Endothelial cell of umbilical vein (primary cell): Measurements from ENCODE around the gene GCM1. TPM values are rescaled to one million over a fixed set of nuclear protein-coding genes. Genes with fewer than 3 reads are reported as not detected.

Experiments
- BruUV-seq: library from RNA; stranded (reverse); fragments of 400-500 nt; replicated peaks from 2 replicates; lab custom pipeline; 2021; lab: Mats Ljungman, UMichigan
- CTCF ChIA-PET: fragments of 300-600, 350-600 bp; sonication (Branson Sonifier 250); formaldehyde crosslinking; loops from one replicate; lab custom pipeline; 2021; ENCODE audit warnings: antibody characterized with exemption, inconsistent platforms; lab: Charles Lee
- POLR2A ChIA-PET: fragments of 300-600, 350-600 bp; sonication (Branson Sonifier 250); formaldehyde crosslinking; loops from one replicate; lab custom pipeline; 2021; ENCODE audit warnings: antibody characterized with exemption, inconsistent platforms; lab: Charles Lee
- DNase-seq: peaks from one replicate; pipeline ENCODE4 v3.0.0-alpha.2; 2011; ENCODE audit warnings: low read depth, low spot score
- FAIRE-seq: peaks from 2 replicates; lab custom pipeline; 2011; peaks lifted over from hg19 to GRCh38; lab: Jason Lieb, UNC
- H2AFZ ChIP-seq: 2 replicates; pipeline ENCODE4 v1.6.0; 2012; ENCODE audit warnings: low read depth, low read length, control low read depth, inconsistent platforms
- H3K27ac ChIP-seq: 2 replicates; pipeline ENCODE4 v1.5.1; 2011; ENCODE audit warnings: low read depth, mild to moderate bottlenecking, control low read depth, low read length, moderate library complexity; ENCODE audit not compliant: insufficient read depth
- H3K27me3 ChIP-seq, 2 experiments: 2 replicates each; pipeline versions ENCODE4 v1.6.0 to v1.6.1; 2011; ENCODE audit warnings: low read length in 2 of 2, mixed read lengths in 1 of 2; ENCODE audit not compliant: control insufficient read depth in 2 of 2, insufficient read depth in 2 of 2
- H3K36me3 ChIP-seq, 2 experiments: 2 replicates in 1 of 2; 3 replicates in 1 of 2; pipeline ENCODE4 v1.5.1; 2011; ENCODE audit warnings: low read length in 2 of 2, mild to moderate bottlenecking in 1 of 2, moderate library complexity in 1 of 2; ENCODE audit not compliant: control insufficient read depth in 2 of 2, insufficient read depth in 2 of 2; ENCODE audit errors: extremely low read depth in 1 of 2
- H3K4me1 ChIP-seq: 3 replicates; pipeline ENCODE4 v1.5.1; 2011; ENCODE audit warnings: mild to moderate bottlenecking, low read length; ENCODE audit not compliant: control insufficient read depth, insufficient read depth; ENCODE audit errors: extremely low read depth
- H3K4me2 ChIP-seq: 2 replicates; pipeline ENCODE4 v1.6.1; 2011; ENCODE audit warnings: low read length, control low read depth, mixed read lengths; ENCODE audit not compliant: insufficient read depth
- H3K4me3 ChIP-seq, 3 experiments: fragments of 200-600 bp in 1 of 3; sonication (generic), shearing (Covaris generic) in 1 of 3; replicated peaks in 1 of 3; 2 replicates each; pipeline ENCODE4 v1.5.1; 2011 to 2016; ENCODE audit warnings: control low read depth in 3 of 3, low read length in 3 of 3, mild to moderate bottlenecking in 2 of 3, inconsistent platforms in 1 of 3, low read depth in 1 of 3, moderate library complexity in 1 of 3; ENCODE audit not compliant: insufficient read depth in 1 of 3
- H3K79me2 ChIP-seq: 2 replicates; pipeline ENCODE4 v1.6.0; 2012; ENCODE audit warnings: low read length, inconsistent platforms; ENCODE audit not compliant: control insufficient read depth, insufficient read depth
- H3K9ac ChIP-seq: replicated peaks from 2 replicates; pipeline ENCODE3; 2011; ENCODE audit warnings: low read length, control low read depth; ENCODE audit not compliant: insufficient read depth; ENCODE audit errors: extremely low read depth
- H3K9me1 ChIP-seq: replicated peaks from 3 replicates; pipeline ENCODE4 v1.6.0; 2011; ENCODE audit warnings: mild to moderate bottlenecking, low read length; ENCODE audit not compliant: control insufficient read depth, insufficient read depth; ENCODE audit errors: extremely low read depth
- H3K9me3 ChIP-seq: replicated peaks from 2 replicates; pipeline ENCODE4 v1.5.1; 2012; ENCODE audit warnings: low read length, inconsistent platforms; ENCODE audit not compliant: control insufficient read depth, insufficient read depth
- H4K20me1 ChIP-seq: replicated peaks from 2 replicates; pipeline ENCODE3; 2011; ENCODE audit warnings: mild to moderate bottlenecking, low read length; ENCODE audit not compliant: control insufficient read depth, insufficient read depth; ENCODE audit errors: extremely low read depth
- CTCF ChIP-seq, 2 donors: IDR thresholded peaks; 1 replicate in 1 of 2; 2 replicates in 1 of 2; pipeline ENCODE4 v1.5.1; 2011; ENCODE audit warnings: low read length in 2 of 2, mild to moderate bottlenecking in 2 of 2, moderate library complexity in 2 of 2, control low read depth in 1 of 2, inconsistent platforms in 1 of 2, low read depth in 1 of 2; ENCODE audit not compliant: insufficient read depth in 1 of 2; ENCODE audit errors: extremely low read depth in 1 of 2
- EZH2 ChIP-seq: IDR thresholded peaks from 2 replicates; pipeline ENCODE4 v1.6.1; 2012; ENCODE audit warnings: borderline replicate concordance, low read depth, mild to moderate bottlenecking, moderate library complexity, low read length, inconsistent platforms; ENCODE audit not compliant: severe bottlenecking
- FOS ChIP-seq: IDR thresholded peaks from 2 replicates; pipeline ENCODE4 v1.6.1; 2011; ENCODE audit warnings: mild to moderate bottlenecking, low read length, moderate library complexity, borderline replicate concordance; ENCODE audit not compliant: insufficient read depth
- JUN ChIP-seq: IDR thresholded peaks from 2 replicates; pipeline ENCODE4 v1.6.1; 2011; ENCODE audit warnings: borderline replicate concordance, low read depth; ENCODE audit not compliant: insufficient read length, insufficient read depth
- MAX ChIP-seq: IDR thresholded peaks from 2 replicates; pipeline ENCODE4 v1.6.1; 2011; ENCODE audit not compliant: insufficient read depth, insufficient read length
- POLR2AphosphoS5 ChIP-seq: IDR thresholded peaks from 2 replicates; pipeline ENCODE4 v1.6.1; 2012; ENCODE audit warnings: low read depth, mild to moderate bottlenecking, control low read depth, low read length, moderate library complexity; ENCODE audit not compliant: insufficient read depth
- dilution Hi-C: fragments of 300-500 bp; cut with MboI; formaldehyde crosslinking; loops from one replicate; pipeline ENCODE4 v1.15.0; 2019; ENCODE audit warnings: low sequenced_read_pairs; ENCODE audit not compliant: extremely low pct_ligation_motif_present
- intact Hi-C: fragments of 100-400 bp; cut with micrococcal nuclease; formaldehyde crosslinking; loops from one replicate; pipeline ENCODE4 v1.10.0; 2022
- polyA plus RNA-seq, 4 experiments: library from polyadenylated mRNA; depleted of rRNA in 3 of 4; stranded (reverse) in 3 of 4; unstranded in 1 of 4; fragments of >200 nt; gene quantifications; 2 replicates each; pipeline versions ENCODE4 v1.2.1 to v1.2.3, GENCODE V29; 2011 to 2012; ENCODE audit warnings: missing spikeins in 1 of 4
- total RNA-seq: library from RNA; stranded (reverse); gene quantifications from 2 replicates; pipeline ENCODE4 v1.2.3, GENCODE V29; 2021

The GCM1 gene
- total and polyA plus RNA-seq, 2 donors (not counting 3 experiments of a cell fraction or from before 2014, with no cell fraction given): not detected

DNA sequence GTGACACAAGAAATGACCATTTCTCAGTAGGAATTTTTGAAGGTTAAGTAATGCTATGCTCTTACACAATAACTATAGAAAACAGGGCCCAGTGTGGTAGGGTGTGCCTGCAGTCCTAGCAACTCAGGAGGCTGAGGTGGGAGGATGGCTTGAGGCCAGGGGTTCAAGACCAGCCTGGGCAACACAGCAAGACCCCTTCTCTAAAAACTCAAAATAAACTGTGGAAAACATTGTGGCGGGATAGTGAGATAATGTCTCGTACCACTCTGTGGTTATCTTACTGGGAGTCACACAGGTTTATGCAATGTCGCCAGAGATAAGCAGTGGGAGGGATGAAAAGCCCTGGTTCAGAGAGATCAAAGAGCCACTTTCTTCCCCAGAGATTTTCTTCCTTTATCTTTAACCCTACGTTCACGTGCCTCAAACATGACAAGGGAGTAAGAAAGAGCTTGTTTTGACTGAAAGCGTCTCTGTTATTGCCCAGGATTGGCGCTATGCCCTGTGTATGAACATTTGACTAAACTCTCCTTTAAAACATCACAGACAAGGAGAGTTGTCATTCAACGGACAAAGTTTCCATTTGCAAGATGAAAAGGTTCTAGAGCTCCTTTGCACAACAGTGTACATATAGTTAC is 13.9 kb downstream of the GCM1 start:
- Histone ChIP-seq H4K20me1 (no peaks in the 10 kb centered on the region), H3K27me3 (peaks cover 0 to 1% of the 10 kb centered on the region in 2 experiments), H3K79me2 (no peaks in the 10 kb centered on the region), H3K4me3 (no peak overlapping the region), H3K36me3 (no peaks in the 10 kb centered on the region), H3K27ac (no peak overlapping the region), H3K9me3 (no peaks in the 10 kb centered on the region), H2AFZ (no peak overlapping the region), H3K4me1 (no peaks in the 10 kb centered on the region), H3K4me2 (no peak overlapping the region), H3K9ac (no peak overlapping the region), H3K9me1 (no peaks in the 10 kb centered on the region)
- ChIA-PET CTCF (no interaction called here), POLR2A (no interaction called here)
- no peak for TF ChIP-seq CTCF (IDR thresholded peaks at IDR 0.05; ENCODE audit: extremely low read depth in 1 of 2, insufficient read depth in 1 of 2, low read depth in 1 of 2, low read length in 2 of 2)
- DNase-seq: no peak
- FAIRE-seq: no peak
- dilution Hi-C loops (no loop called here), intact Hi-C loops (no loop called here)
- no TSS peak for BruUV-seq

GRCh38 chr6:53133961-53134360 is 14.7 kb downstream of the GCM1 start:
- no peaks in the 10 kb centered on the region for H3K4me1 ChIP-seq
- H3K36me3 ChIP-seq: no peaks in the 10 kb centered on the region
- no peak overlapping the region for H3K4me3 ChIP-seq
- DNase-seq (no peak), FAIRE-seq (no peak)
- no peak overlapping the region for H3K27ac ChIP-seq
- H4K20me1 ChIP-seq: no peaks in the 10 kb centered on the region
- CTCF ChIA-PET: no interaction called here
- TF ChIP-seq MAX: no peak
- no peak for TF ChIP-seq POLR2AphosphoS5
- no peak for TF ChIP-seq EZH2
- no peak for TF ChIP-seq FOS
- TF ChIP-seq JUN: no peak
- no TSS peak for BruUV-seq
- dilution Hi-C loops: no loop called here
- no peaks in the 10 kb centered on the region for H3K9me3 ChIP-seq
- peaks cover 0 to 1% of the 10 kb centered on the region in 2 experiments for H3K27me3 ChIP-seq
- H2AFZ ChIP-seq: no peak overlapping the region
- H3K9me1 ChIP-seq: no peaks in the 10 kb centered on the region
- no peaks in the 10 kb centered on the region for H3K79me2 ChIP-seq
- intact Hi-C loops: no loop called here
- H3K4me2 ChIP-seq: no peak overlapping the region
- no peak overlapping the region for H3K9ac ChIP-seq
- POLR2A ChIA-PET: no interaction called here
